Fibroblast of mammary gland (primary cell): ENCODE results near the gene RTTN.

ENCODE experiments used
- DNase-seq: peaks from one replicate; pipeline ENCODE4 v3.0.0-alpha.2; 2010; ENCODE audit warnings: low read depth
- H3K4me3 ChIP-seq: 2 replicates; pipeline ENCODE4 v1.5.1; 2011; ENCODE audit warnings: low read depth, mild to moderate bottlenecking, low read length, moderate library complexity; ENCODE audit not compliant: control insufficient read depth
- CTCF ChIP-seq: conservative IDR thresholded peaks from 2 replicates; pipeline ENCODE4 v1.5.1; 2011; ENCODE audit warnings: low read depth, low read length, inconsistent platforms; ENCODE audit not compliant: control insufficient read depth, insufficient read depth

The RTTN gene

GRCh38 chr18:70227438-70227837, 22.0 kb upstream of the RTTN start:
- H3K4me3 ChIP-seq: no peak overlapping the region
- TF ChIP-seq CTCF: no peak
- no peak for DNase-seq

- no peak overlapping the region for H3K4me3 ChIP-seq
- no peak for TF ChIP-seq CTCF
- DNase-seq: no peak
Measured at GRCh38 chr18:70221915-70222278, 16.4 kb upstream of the RTTN start.

GRCh38 chr18:70221156-70221914, 15.8 kb upstream of the RTTN start:
- H3K4me3 ChIP-seq: no peak overlapping the region
- no peak for TF ChIP-seq CTCF
- no peak for DNase-seq

GRCh38 chr18:70220628-70221027, 15.1 kb upstream of the RTTN start:
- no peak overlapping the region for H3K4me3 ChIP-seq
- no peak for TF ChIP-seq CTCF
- DNase-seq: no peak

GRCh38 chr18:70219688-70220087, 14.2 kb upstream of the RTTN start:
- no peak for TF ChIP-seq CTCF
- DNase-seq: no peak
- H3K4me3 ChIP-seq: no peak overlapping the region

- H3K4me3 ChIP-seq: no peak overlapping the region
- no peak for TF ChIP-seq CTCF
- DNase-seq: peak; percentile 7
Measured at GRCh38 chr18:70216788-70217187, 11.3 kb upstream of the RTTN start.

GRCh38 chr18:70207181-70207580, 1.7 kb upstream of the RTTN start:
- TF ChIP-seq CTCF: no peak

More at GRCh38 chr18:70207181-70207580, 1.7 kb upstream of the RTTN start:
- no peak for DNase-seq
- H3K4me3 ChIP-seq: no peak overlapping the region
